ENCODE measurements around the gene DAP. TPM values are rescaled to one million over a fixed set of nuclear protein-coding genes. Genes with fewer than 3 reads are reported as not detected.
"Not testable (repeated sequence)": the region's sequence is repeated elsewhere in the genome, so short reads cannot be mapped to it uniquely, and the experiment has no call there.

Gene DAP
- total RNA-seq, 2 experiments from 2014 or later: 60.5 to 64.8 TPM

GRCh38 chr5:10652151-10652550 is 108.9 kb downstream of the DAP start:
- CTCF ChIA-PET: no interaction called here
- POLR2A ChIA-PET: no interaction called here
- H3K4me1 Mint-ChIP-seq: no peaks in the 10 kb centered on the region
- H3K9me3 Mint-ChIP-seq: no peaks in the 10 kb centered on the region
- H3K36me3 Mint-ChIP-seq (ENCODE audit: low read depth): no peaks in the 10 kb centered on the region
- no peak for DNase-seq
- no peak overlapping the region for H3K4me3 Mint-ChIP-seq
- H3K27ac Mint-ChIP-seq: no peak overlapping the region
- H3K27me3 Mint-ChIP-seq: no peaks in the 10 kb centered on the region

- Mint-ChIP-seq H3K36me3 (ENCODE audit: low read depth) (no peaks in the 10 kb centered on the region), H3K4me1 (no peaks in the 10 kb centered on the region), H3K9me3 (no peaks in the 10 kb centered on the region), H3K27me3 (no peaks in the 10 kb centered on the region), H3K27ac (no peak overlapping the region), H3K4me3 (no peak overlapping the region)
- POLR2A ChIA-PET: no interaction called here
- DNase-seq: no peak
- CTCF ChIA-PET: no interaction called here
Observed at GRCh38 chr5:10649666-10650380, 111.2 kb downstream of the DAP start.

- CTCF ChIA-PET: no interaction called here
Observed at GRCh38 chr5:10648806-10649665, 112.0 kb downstream of the DAP start.

GRCh38 chr5:10647640-10648039 is 113.4 kb downstream of the DAP start:
- H3K4me1 Mint-ChIP-seq: peaks cover 7% of the 10 kb centered on the region
- H3K9me3 Mint-ChIP-seq: no peaks in the 10 kb centered on the region
- no peak overlapping the region for H3K27ac Mint-ChIP-seq
- DNase-seq: no peak
- ChIA-PET CTCF (no interaction called here), POLR2A (no interaction called here)
- no peaks in the 10 kb centered on the region for H3K27me3 Mint-ChIP-seq
- no peak overlapping the region for H3K4me3 Mint-ChIP-seq
- H3K36me3 Mint-ChIP-seq (ENCODE audit: low read depth): no peaks in the 10 kb centered on the region

More at GRCh38 chr5:10648806-10649665, 112.0 kb downstream of the DAP start:
- Mint-ChIP-seq H3K4me3 (no peak overlapping the region), H3K9me3 (no peaks in the 10 kb centered on the region), H3K4me1 (peaks cover 7% of the 10 kb centered on the region), H3K27me3 (no peaks in the 10 kb centered on the region), H3K27ac (no peak overlapping the region), H3K36me3 (ENCODE audit: low read depth) (no peaks in the 10 kb centered on the region)
- no peak for DNase-seq
- POLR2A ChIA-PET: no interaction called here

- ChIA-PET POLR2A (no interaction called here), CTCF (no interaction called here)
- no peaks in the 10 kb centered on the region for H3K36me3 Mint-ChIP-seq (ENCODE audit: low read depth)
- no peaks in the 10 kb centered on the region for H3K27me3 Mint-ChIP-seq
- H3K4me3 Mint-ChIP-seq: no peak overlapping the region
- H3K4me1 Mint-ChIP-seq: peaks cover 7% of the 10 kb centered on the region
- H3K27ac Mint-ChIP-seq: no peak overlapping the region
- no peaks in the 10 kb centered on the region for H3K9me3 Mint-ChIP-seq
- no peak for DNase-seq
Observed at GRCh38 chr5:10645671-10646070, 115.4 kb downstream of the DAP start.

GRCh38 chr5:10645146-10645545 is 115.9 kb downstream of the DAP start:
- DNase-seq: no peak
- ChIA-PET POLR2A (no interaction called here), CTCF (no interaction called here)
- Mint-ChIP-seq H3K4me3 (no peak overlapping the region), H3K27ac (no peak overlapping the region), H3K27me3 (no peaks in the 10 kb centered on the region), H3K9me3 (peaks cover 1% of the 10 kb centered on the region), H3K4me1 (peaks cover 7% of the 10 kb centered on the region), H3K36me3 (ENCODE audit: low read depth) (peaks cover 1% of the 10 kb centered on the region)

- ChIA-PET POLR2A (no interaction called here), CTCF (no interaction called here)
- Mint-ChIP-seq H3K4me3 (no peak overlapping the region), H3K27ac (no peak overlapping the region), H3K9me3 (peaks cover 4% of the 10 kb centered on the region), H3K4me1 (peaks cover 7% of the 10 kb centered on the region), H3K27me3 (no peaks in the 10 kb centered on the region), H3K36me3 (ENCODE audit: low read depth) (peaks cover 5% of the 10 kb centered on the region)
- DNase-seq: no peak
Observed at GRCh38 chr5:10644192-10644591, 116.8 kb downstream of the DAP start.

GRCh38 chr5:10642367-10642766 is 118.7 kb downstream of the DAP start:
- Mint-ChIP-seq H3K4me1 (peaks cover 7% of the 10 kb centered on the region), H3K4me3 (no peak overlapping the region), H3K36me3 (ENCODE audit: low read depth) (peaks cover 11% of the 10 kb centered on the region), H3K27ac (no peak overlapping the region), H3K9me3 (peaks cover 10% of the 10 kb centered on the region), H3K27me3 (no peaks in the 10 kb centered on the region)
- ChIA-PET POLR2A (no interaction called here), CTCF (no interaction called here)
- DNase-seq: no peak

- H3K27me3 Mint-ChIP-seq: no peaks in the 10 kb centered on the region
- H3K4me3 Mint-ChIP-seq: no peak overlapping the region
- peaks cover 26% of the 10 kb centered on the region for H3K4me1 Mint-ChIP-seq
- H3K36me3 Mint-ChIP-seq (ENCODE audit: low read depth): peaks cover 11% of the 10 kb centered on the region
- ChIA-PET POLR2A (no interaction called here), CTCF (no interaction called here)
- H3K9me3 Mint-ChIP-seq: peaks cover 10% of the 10 kb centered on the region
- no peak for DNase-seq
- H3K27ac Mint-ChIP-seq: no peak overlapping the region
Observed at GRCh38 chr5:10639846-10640368, 121.1 kb downstream of the DAP start.

GRCh38 chr5:10638723-10639122 is 122.3 kb downstream of the DAP start:
- POLR2A ChIA-PET, H3K27me3 Mint-ChIP-seq, H3K9me3 Mint-ChIP-seq, H3K4me3 Mint-ChIP-seq, H3K27ac Mint-ChIP-seq, CTCF ChIA-PET, DNase-seq: not testable (repeated sequence)
- H3K36me3 Mint-ChIP-seq (ENCODE audit: low read depth): peaks cover 11% of the 10 kb centered on the region
- H3K4me1 Mint-ChIP-seq: peaks cover 31% of the 10 kb centered on the region

GRCh38 chr5:10637944-10638343 is 123.1 kb downstream of the DAP start:
- no peaks in the 10 kb centered on the region for H3K27me3 Mint-ChIP-seq

GRCh38 chr5:10636363-10637142 is 124.5 kb downstream of the DAP start:
- Mint-ChIP-seq H3K27me3 (no peaks in the 10 kb centered on the region), H3K4me3 (no peak overlapping the region), H3K9me3 (peaks cover 10% of the 10 kb centered on the region), H3K36me3 (ENCODE audit: low read depth) (peaks cover 11% of the 10 kb centered on the region), H3K4me1 (peaks cover 46% of the 10 kb centered on the region), H3K27ac (no peak overlapping the region)
- ChIA-PET POLR2A (no interaction called here), CTCF (interaction anchor here (1.5 to 2.6 kb wide), 2 partner anchors 9 to 30 kb away, joined by 3 to 15 read pairs; no protein-coding TSS in a partner anchor)
- DNase-seq: no peak

More at GRCh38 chr5:10637944-10638343, 123.1 kb downstream of the DAP start:
- POLR2A ChIA-PET: no interaction called here
- no peak overlapping the region for H3K4me3 Mint-ChIP-seq
- H3K36me3 Mint-ChIP-seq (ENCODE audit: low read depth): peaks cover 11% of the 10 kb centered on the region
- DNase-seq: no peak
- CTCF ChIA-PET: interaction anchor here (2.6 kb wide), 1 partner anchor 10 kb away, joined by 15 read pairs; no protein-coding TSS in a partner anchor
- peaks cover 10% of the 10 kb centered on the region for H3K9me3 Mint-ChIP-seq
- H3K4me1 Mint-ChIP-seq: peaks cover 37% of the 10 kb centered on the region
- no peak overlapping the region for H3K27ac Mint-ChIP-seq
